DND-41 (cell line): Measurements from ENCODE around the gene HOXD8.

Source experiments
- ATAC-seq: fragments of 200-7000 bp; cut with Tn5 transposase; 3 replicates; pipeline ENCODE4 v1.9.1; 2021; ENCODE audit warnings: low read depth; ENCODE audit not compliant: insufficient read depth
- DNase-seq: peaks from one replicate; pipeline ENCODE4 v3.0.0-alpha.2; 2020
- H2AFZ ChIP-seq: 2 replicates; pipeline ENCODE4 v1.6.0; 2012; ENCODE audit warnings: low read depth, low read length
- H3K27ac ChIP-seq: 2 replicates; pipeline ENCODE4 v1.5.1; 2012; ENCODE audit warnings: low read length, inconsistent platforms
- H3K27me3 ChIP-seq: fragments of 200-600 bp; sonication (generic); 2 replicates; pipeline ENCODE4 v1.6.0; 2012; ENCODE audit warnings: low read length, mild to moderate bottlenecking, inconsistent platforms; ENCODE audit not compliant: insufficient read depth, poor library complexity
- H3K36me3 ChIP-seq: 2 replicates; pipeline ENCODE4 v1.5.1; 2012; ENCODE audit warnings: low read length, inconsistent platforms; ENCODE audit not compliant: insufficient read depth
- H3K4me1 ChIP-seq: 2 replicates; pipeline ENCODE4 v1.5.1; 2012; ENCODE audit warnings: mild to moderate bottlenecking, low read length; ENCODE audit not compliant: insufficient read depth
- H3K4me2 ChIP-seq: 2 replicates; pipeline ENCODE4 v1.6.0; 2012; ENCODE audit warnings: mild to moderate bottlenecking, moderate library complexity, low read length, inconsistent platforms; ENCODE audit not compliant: insufficient read depth
- H3K4me3 ChIP-seq, 2 experiments: fragments of 200-600 bp in 1 of 2; shearing (Covaris generic) in 1 of 2; 2 replicates each; pipeline ENCODE4 v1.5.1; 2012 to 2016; ENCODE audit warnings: inconsistent platforms in 2 of 2, low read length in 2 of 2, mild to moderate bottlenecking in 2 of 2, low read depth in 1 of 2, moderate library complexity in 1 of 2
- H3K79me2 ChIP-seq: 2 replicates; pipeline ENCODE4 v1.6.0; 2012; ENCODE audit warnings: low read length, inconsistent platforms; ENCODE audit not compliant: insufficient read depth
- H3K9ac ChIP-seq: 2 replicates; pipeline ENCODE4 v1.6.0; 2012; ENCODE audit warnings: low read depth, mild to moderate bottlenecking, inconsistent platforms, low read length, moderate library complexity
- H3K9me3 ChIP-seq: 2 replicates; pipeline ENCODE4 v1.5.1; 2012; ENCODE audit warnings: low read length, moderate library complexity, mild to moderate bottlenecking, inconsistent platforms; ENCODE audit not compliant: insufficient read depth, severe bottlenecking
- H4K20me1 ChIP-seq: 2 replicates; pipeline ENCODE4 v1.6.0; 2012; ENCODE audit warnings: low read length; ENCODE audit not compliant: insufficient read depth
- CTCF ChIP-seq: IDR thresholded peaks from 2 replicates; pipeline ENCODE4 v1.5.1; 2012; ENCODE audit warnings: borderline replicate concordance, low read length, moderate library complexity, mild to moderate bottlenecking; ENCODE audit not compliant: poor library complexity, severe bottlenecking; ENCODE audit errors: extremely low read depth
- EZH2 ChIP-seq: IDR thresholded peaks from 3 replicates; pipeline ENCODE4 v1.6.1; 2012; ENCODE audit warnings: borderline replicate concordance, low read depth, mild to moderate bottlenecking, moderate library complexity, low read length, inconsistent platforms; ENCODE audit not compliant: severe bottlenecking

HOXD8 gene

GRCh38 chr2:176151442-176152287, 22.2 kb downstream of the HOXD8 start, which contains the start of gene HOXD4:
Gene HOXD4, plus strand, starts transcription at chr2:176151550. Its CDS starts 84 bp downstream, at chr2:176151634.
- H3K4me1 ChIP-seq: no peaks in the 10 kb centered on the region
- H3K4me2 ChIP-seq: no peak within 1 kb of the TSS
- H3K79me2 ChIP-seq: no peaks in the 10 kb centered on the region
- no peaks in the 10 kb centered on the region for H3K36me3 ChIP-seq
- TF ChIP-seq CTCF (no peak), EZH2 (no peak)
- peaks cover 4% of the 10 kb centered on the region for H3K27me3 ChIP-seq
- H2AFZ ChIP-seq: no peak within 1 kb of the TSS
- no peak within 1 kb of the TSS for H3K9ac ChIP-seq
- H3K4me3 ChIP-seq: no peak within 1 kb of the TSS
- H4K20me1 ChIP-seq: no peaks in the 10 kb centered on the region
- DNase-seq: no peak
- no peaks in the 10 kb centered on the region for H3K9me3 ChIP-seq
- ATAC-seq: no peak
- no peak within 1 kb of the TSS for H3K27ac ChIP-seq

GRCh38 chr2:176152350-176153181, 23.1 kb downstream of the HOXD8 start:
- H2AFZ ChIP-seq: no peak overlapping the region
- peaks cover 4% of the 10 kb centered on the region for H3K27me3 ChIP-seq
- H3K4me3 ChIP-seq: no peak overlapping the region
- no peak overlapping the region for H3K9ac ChIP-seq
- no peaks in the 10 kb centered on the region for H3K4me1 ChIP-seq
- no peaks in the 10 kb centered on the region for H3K36me3 ChIP-seq
- no peak for TF ChIP-seq CTCF
- no peak for TF ChIP-seq EZH2
- no peak overlapping the region for H3K27ac ChIP-seq
- no peaks in the 10 kb centered on the region for H4K20me1 ChIP-seq
- ATAC-seq (no peak), DNase-seq (no peak)
- no peaks in the 10 kb centered on the region for H3K9me3 ChIP-seq
- no peaks in the 10 kb centered on the region for H3K79me2 ChIP-seq
- H3K4me2 ChIP-seq: no peak overlapping the region

GRCh38 chr2:176154576-176155252, 25.2 kb downstream of the HOXD8 start:
- no peaks in the 10 kb centered on the region for H3K36me3 ChIP-seq
- peaks cover 4% of the 10 kb centered on the region for H3K27me3 ChIP-seq
- H3K27ac ChIP-seq: no peak overlapping the region
- H3K9me3 ChIP-seq: no peaks in the 10 kb centered on the region
- TF ChIP-seq CTCF: no peak
- no peak for TF ChIP-seq EZH2
- no peaks in the 10 kb centered on the region for H4K20me1 ChIP-seq
- ATAC-seq: no peak
- H3K9ac ChIP-seq: no peak overlapping the region
- H3K4me2 ChIP-seq: no peak overlapping the region
- no peaks in the 10 kb centered on the region for H3K79me2 ChIP-seq
- H2AFZ ChIP-seq: no peak overlapping the region
- DNase-seq: no peak
- no peak overlapping the region for H3K4me3 ChIP-seq
- H3K4me1 ChIP-seq: no peaks in the 10 kb centered on the region
